HL-60 (cell line): Measurements from ENCODE around the gene SKIC8.

Source experiments
- DNase-seq, 2 experiments: peaks; one replicate each; pipeline ENCODE4 v3.0.0-alpha.2; 2010 to 2020; ENCODE audit warnings: low read depth in 1 of 2, low spot score in 1 of 2
- H3K27ac ChIP-seq: fragments of 250-450 bp; sonication (Bioruptor Pico); replicated peaks from 2 replicates; pipeline ENCODE4 v1.5.1; 2020; ENCODE audit warnings: mild to moderate bottlenecking, moderate library complexity
- H3K27me3 ChIP-seq: fragments of 250-450 bp; sonication (Bioruptor Pico); 2 replicates; pipeline ENCODE4 v1.5.1; 2021; ENCODE audit warnings: mild to moderate bottlenecking, moderate library complexity; ENCODE audit not compliant: insufficient read depth, poor library complexity, severe bottlenecking
- H3K4me3 ChIP-seq: replicated peaks from 2 replicates; pipeline ENCODE4 v1.5.1; 2011; ENCODE audit warnings: mild to moderate bottlenecking, control low read depth, low read length; ENCODE audit not compliant: insufficient read depth
- CTCF ChIP-seq: IDR thresholded peaks from one replicate; pipeline ENCODE4 v1.5.1; 2011; ENCODE audit warnings: low read length, control low read depth, inconsistent platforms; ENCODE audit not compliant: insufficient read depth
- GABPA ChIP-seq: IDR thresholded peaks from 2 replicates; pipeline ENCODE4 v1.6.1; 2012; ENCODE audit warnings: low read depth
- POLR2AphosphoS5 ChIP-seq: IDR thresholded peaks from 2 replicates; pipeline ENCODE4 v1.6.1; 2012; ENCODE audit warnings: low read depth
- SPI1 ChIP-seq: IDR thresholded peaks from 2 replicates; pipeline ENCODE4 v1.6.1; 2012; ENCODE audit warnings: low read depth, mild to moderate bottlenecking, borderline replicate concordance
- TF ChIP-seq, protein P1 (sequence below): IDR thresholded peaks from 2 replicates; pipeline ENCODE4 v1.6.1; 2012; ENCODE audit warnings: low read depth; ENCODE audit not compliant: insufficient replicate concordance

Gene SKIC8

DNA sequence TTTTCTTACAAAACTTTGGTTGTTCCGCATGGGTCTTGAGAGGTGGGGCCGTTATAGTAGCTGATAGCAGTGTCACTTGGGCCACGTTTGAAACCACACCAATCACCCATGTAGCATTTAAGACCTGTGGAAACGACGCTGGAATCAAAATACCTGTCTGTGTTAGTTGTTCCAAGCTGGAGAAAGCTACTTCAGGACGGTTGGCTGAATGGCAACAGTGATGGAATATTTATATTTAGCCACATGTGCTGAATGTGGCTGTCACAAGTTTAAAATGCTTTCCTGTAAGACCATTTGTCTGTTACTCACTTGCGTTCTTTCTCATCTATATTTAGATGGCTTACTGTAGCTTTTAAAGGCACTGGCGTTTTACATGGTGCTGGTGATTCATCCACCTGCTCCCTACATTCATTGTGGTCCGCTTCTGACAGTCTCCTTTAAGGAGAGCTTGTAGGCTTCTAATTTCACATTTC, 33.6 kb downstream of the SKIC8 start:
- Histone ChIP-seq H3K27ac (no peak overlapping the region), H3K4me3 (no peak overlapping the region), H3K27me3 (peaks cover 3% of the 10 kb centered on the region)
- TF ChIP-seq POLR2AphosphoS5 (no peak), GABPA (no peak), CTCF (no peak), SPI1 (no peak)
- TF ChIP-seq, protein P1, sequence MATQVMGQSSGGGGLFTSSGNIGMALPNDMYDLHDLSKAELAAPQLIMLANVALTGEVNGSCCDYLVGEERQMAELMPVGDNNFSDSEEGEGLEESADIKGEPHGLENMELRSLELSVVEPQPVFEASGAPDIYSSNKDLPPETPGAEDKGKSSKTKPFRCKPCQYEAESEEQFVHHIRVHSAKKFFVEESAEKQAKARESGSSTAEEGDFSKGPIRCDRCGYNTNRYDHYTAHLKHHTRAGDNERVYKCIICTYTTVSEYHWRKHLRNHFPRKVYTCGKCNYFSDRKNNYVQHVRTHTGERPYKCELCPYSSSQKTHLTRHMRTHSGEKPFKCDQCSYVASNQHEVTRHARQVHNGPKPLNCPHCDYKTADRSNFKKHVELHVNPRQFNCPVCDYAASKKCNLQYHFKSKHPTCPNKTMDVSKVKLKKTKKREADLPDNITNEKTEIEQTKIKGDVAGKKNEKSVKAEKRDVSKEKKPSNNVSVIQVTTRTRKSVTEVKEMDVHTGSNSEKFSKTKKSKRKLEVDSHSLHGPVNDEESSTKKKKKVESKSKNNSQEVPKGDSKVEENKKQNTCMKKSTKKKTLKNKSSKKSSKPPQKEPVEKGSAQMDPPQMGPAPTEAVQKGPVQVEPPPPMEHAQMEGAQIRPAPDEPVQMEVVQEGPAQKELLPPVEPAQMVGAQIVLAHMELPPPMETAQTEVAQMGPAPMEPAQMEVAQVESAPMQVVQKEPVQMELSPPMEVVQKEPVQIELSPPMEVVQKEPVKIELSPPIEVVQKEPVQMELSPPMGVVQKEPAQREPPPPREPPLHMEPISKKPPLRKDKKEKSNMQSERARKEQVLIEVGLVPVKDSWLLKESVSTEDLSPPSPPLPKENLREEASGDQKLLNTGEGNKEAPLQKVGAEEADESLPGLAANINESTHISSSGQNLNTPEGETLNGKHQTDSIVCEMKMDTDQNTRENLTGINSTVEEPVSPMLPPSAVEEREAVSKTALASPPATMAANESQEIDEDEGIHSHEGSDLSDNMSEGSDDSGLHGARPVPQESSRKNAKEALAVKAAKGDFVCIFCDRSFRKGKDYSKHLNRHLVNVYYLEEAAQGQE: no peak
- no peak for DNase-seq

GRCh38 chr15:78265137-78265460, 34.3 kb downstream of the SKIC8 start:
- TF ChIP-seq SPI1 (no peak), CTCF (no peak), GABPA (no peak), POLR2AphosphoS5 (no peak)
- TF ChIP-seq, protein P1: no peak
- H3K4me3 ChIP-seq: peak overlapping the region; percentile 29; the same call in 1 of the 2 replicates
- no peak for DNase-seq
- H3K27ac ChIP-seq: no peak overlapping the region
- H3K27me3 ChIP-seq: peaks cover 3% of the 10 kb centered on the region

DNA sequence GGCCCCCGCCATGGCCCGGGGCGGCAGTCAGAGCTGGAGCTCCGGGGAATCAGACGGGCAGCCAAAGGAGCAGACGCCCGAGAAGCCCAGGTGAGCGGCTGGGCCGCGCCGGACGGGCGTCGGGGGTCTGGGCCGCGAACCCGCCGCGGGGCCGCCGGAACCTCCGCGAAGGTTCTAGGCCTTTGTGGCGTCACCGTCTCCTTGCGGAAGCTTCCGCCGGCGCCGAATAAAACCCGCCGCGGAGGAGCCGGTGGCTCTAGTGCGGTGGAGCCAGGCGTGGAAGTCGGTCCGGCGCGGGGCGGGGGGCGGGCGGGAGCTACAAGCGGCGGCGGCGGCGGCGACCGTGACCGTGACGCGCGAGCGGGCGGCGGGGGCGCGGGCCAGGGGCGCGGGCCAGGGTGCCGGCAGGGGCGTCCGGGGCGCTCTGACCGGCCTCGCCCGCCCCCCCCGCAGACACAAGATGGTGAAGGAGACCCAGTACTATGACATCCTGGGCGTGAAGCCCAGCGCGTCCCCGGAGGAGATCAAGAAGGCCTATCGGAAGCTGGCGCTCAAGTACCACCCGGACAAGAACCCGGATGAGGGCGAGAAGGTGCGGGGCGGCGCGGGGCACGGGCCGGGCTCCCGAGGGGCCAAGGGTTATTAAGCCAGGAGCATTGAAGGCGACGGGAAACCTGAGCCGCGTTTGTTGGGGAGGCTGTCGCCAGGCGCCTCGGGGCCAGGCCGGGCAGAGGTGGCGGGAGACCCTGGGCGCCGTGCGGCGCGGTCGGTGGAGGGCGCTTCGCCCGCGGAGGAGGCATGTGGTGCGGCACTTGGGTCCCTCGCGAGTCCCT, 34.9 kb downstream of the SKIC8 start, which contains the start of gene DNAJA4:
Gene DNAJA4, plus strand, starts transcription at position 259 of the 833 bp plus-strand sequence. Its CDS starts 202 bp downstream, at position 461.
- no peak for TF ChIP-seq POLR2AphosphoS5
- no peak for TF ChIP-seq GABPA
- no peak for TF ChIP-seq CTCF
- TF ChIP-seq SPI1: no peak
- TF ChIP-seq, protein P1: no peak
- Histone ChIP-seq H3K4me3 (peak within 1 kb of the TSS; percentile 29), H3K27me3 (peaks cover 3% of the 10 kb centered on the region), H3K27ac (no peak within 1 kb of the TSS)
- DNase-seq: peak in 1 of 2 experiments; percentile 8
